Memory B cell (primary cell): ENCODE data around the gene LRR1.
"Not testable (repeated sequence)": the region's sequence is repeated elsewhere in the genome, so short reads cannot be mapped to it uniquely, and the experiment has no call there.

Experiments used
- ATAC-seq: fragments of 150-1000 bp; cut with Tn5 transposase; 2 replicates; pipeline ENCODE4 v1.10.0; 2021; ENCODE audit warnings: low read depth, mild to moderate bottlenecking, moderate library complexity
- DNase-seq, 2 donors: peaks; one replicate each; pipeline ENCODE4 v3.0.0; 2022; ENCODE audit warnings: low spot score in 2 of 2
- H3K27ac Mint-ChIP-seq: one replicate; pipeline ENCODE4 v1.8.0; 2022; ENCODE audit warnings: mild to moderate bottlenecking, moderate library complexity, mixed read lengths
- H3K27me3 Mint-ChIP-seq: one replicate; pipeline ENCODE4 v1.8.0; 2022; ENCODE audit warnings: mixed read lengths
- H3K36me3 Mint-ChIP-seq: one replicate; pipeline ENCODE4 v1.8.0; 2022; ENCODE audit warnings: mild to moderate bottlenecking, mixed read lengths
- H3K4me1 Mint-ChIP-seq: one replicate; pipeline ENCODE4 v1.8.0; 2022; ENCODE audit warnings: mixed read lengths
- H3K4me3 Mint-ChIP-seq: one replicate; pipeline ENCODE4 v1.8.0; 2022; ENCODE audit warnings: mild to moderate bottlenecking, moderate library complexity, mixed read lengths
- H3K9me3 Mint-ChIP-seq: one replicate; pipeline ENCODE4 v1.8.0; 2022; ENCODE audit warnings: mixed read lengths

Gene LRR1

GRCh38 chr14:49581209-49582112 is 17.3 kb upstream of the LRR1 start:
- no peak for ATAC-seq
- H3K4me3 Mint-ChIP-seq = no peak overlapping the region

GRCh38 chr14:49582113-49582977 is 16.4 kb upstream of the LRR1 start:
- H3K27ac Mint-ChIP-seq = peak overlapping the region; percentile 9
- peaks cover 33% of the 10 kb centered on the region for H3K4me1 Mint-ChIP-seq
- H3K9me3 Mint-ChIP-seq = no peaks in the 10 kb centered on the region
- ATAC-seq (no peak), DNase-seq (no peak)
- H3K27me3 Mint-ChIP-seq = no peaks in the 10 kb centered on the region
- H3K4me3 Mint-ChIP-seq = no peak overlapping the region
- peaks cover 13% of the 10 kb centered on the region for H3K36me3 Mint-ChIP-seq

More at GRCh38 chr14:49581209-49582112, 17.3 kb upstream of the LRR1 start:
- Mint-ChIP-seq H3K36me3 (peaks cover 17% of the 10 kb centered on the region), H3K4me1 (peaks cover 33% of the 10 kb centered on the region), H3K27ac (peak overlapping the region; percentile 9), H3K9me3 (no peaks in the 10 kb centered on the region), H3K27me3 (no peaks in the 10 kb centered on the region)
- DNase-seq = no peak

DNA sequence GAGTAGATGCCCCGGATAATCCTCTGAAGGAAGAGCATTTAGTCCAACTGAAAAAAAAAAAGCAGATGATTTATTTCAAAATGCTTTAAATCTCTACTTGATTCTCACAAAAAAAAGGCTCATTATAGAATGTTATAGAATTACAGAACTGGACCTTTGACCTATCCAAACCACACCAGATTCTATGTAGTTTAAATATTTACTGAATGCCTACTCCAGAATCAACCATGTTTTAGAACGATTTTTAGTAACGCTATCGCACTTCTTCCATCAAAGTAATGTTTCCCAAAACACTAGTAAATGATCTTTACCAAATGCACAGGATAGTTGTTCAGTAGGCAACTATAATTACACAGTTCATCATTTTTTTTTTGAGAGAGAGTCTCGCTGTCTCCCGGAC is 15.1 kb upstream of the LRR1 start:
- no peaks in the 10 kb centered on the region for H3K27me3 Mint-ChIP-seq

DNA sequence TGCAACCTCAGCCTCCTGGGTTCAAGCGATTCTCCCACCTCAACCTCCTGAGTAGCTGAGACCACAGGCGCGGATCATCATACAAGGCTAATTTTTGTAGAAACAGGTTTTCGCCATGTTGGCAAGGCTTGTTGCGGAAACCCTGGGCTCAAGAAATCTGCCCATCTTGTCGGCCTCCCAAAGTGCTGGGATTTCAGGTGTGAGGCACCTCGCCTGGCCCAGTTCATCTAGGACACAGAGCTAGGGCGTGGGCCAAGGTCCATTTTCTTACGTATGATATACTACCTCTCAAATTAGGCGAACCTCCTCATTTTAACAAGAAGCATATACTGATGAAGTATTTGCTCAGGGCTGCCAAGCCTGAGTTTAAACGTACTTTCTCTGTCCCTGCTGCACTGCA is 14.7 kb upstream of the LRR1 start:
- ATAC-seq (no peak), DNase-seq (no peak)
- Mint-ChIP-seq H3K36me3 (peaks cover 11% of the 10 kb centered on the region), H3K27me3 (no peaks in the 10 kb centered on the region), H3K4me3 (peak overlapping the region; percentile 98), H3K27ac (peak overlapping the region; percentile 99), H3K9me3 (no peaks in the 10 kb centered on the region), H3K4me1 (peaks cover 33% of the 10 kb centered on the region)

More for the DNA sequence above, 15.1 kb upstream of the LRR1 start:
- Mint-ChIP-seq H3K9me3 (no peaks in the 10 kb centered on the region), H3K36me3 (peaks cover 11% of the 10 kb centered on the region), H3K27ac (peak overlapping the region; percentile 99), H3K4me1 (peaks cover 33% of the 10 kb centered on the region), H3K4me3 (peak overlapping the region; percentile 98)
- DNase-seq = no peak
- no peak for ATAC-seq

- H3K27ac Mint-ChIP-seq = peak overlapping the region; percentile 99
- peaks cover 11% of the 10 kb centered on the region for H3K36me3 Mint-ChIP-seq
- not testable (repeated sequence) for H3K27me3 Mint-ChIP-seq, DNase-seq, ATAC-seq, H3K9me3 Mint-ChIP-seq
- H3K4me1 Mint-ChIP-seq = peaks cover 31% of the 10 kb centered on the region
- H3K4me3 Mint-ChIP-seq = peak overlapping the region; percentile 98
These were observed 13.6 kb upstream of the LRR1 start for GRCh38 chr14:49584981-49585640.

GRCh38 chr14:49585803-49586672 is 12.7 kb upstream of the LRR1 start, which contains the start of gene RPS29:
Gene RPS29 (minus strand): TSS chr14:49586380. CDS start chr14:49586346, 34 bp downstream.
- H3K36me3 Mint-ChIP-seq = peaks cover 11% of the 10 kb centered on the region
- peak within 1 kb of the TSS; percentile 99 for H3K27ac Mint-ChIP-seq
- peaks cover 28% of the 10 kb centered on the region for H3K4me1 Mint-ChIP-seq
- DNase-seq (peak; percentile 90 to 98), ATAC-seq (peak; percentile 87)
- H3K4me3 Mint-ChIP-seq = peak within 1 kb of the TSS; percentile 98
- no peaks in the 10 kb centered on the region for H3K27me3 Mint-ChIP-seq
- H3K9me3 Mint-ChIP-seq = no peaks in the 10 kb centered on the region

GRCh38 chr14:49586673-49587460 is 11.9 kb upstream of the LRR1 start:
- DNase-seq = peak; percentile 47 to 73
- Mint-ChIP-seq H3K4me1 (peaks cover 23% of the 10 kb centered on the region), H3K36me3 (peaks cover 8% of the 10 kb centered on the region), H3K27ac (peak overlapping the region; percentile 99), H3K4me3 (peak overlapping the region; percentile 98), H3K9me3 (no peaks in the 10 kb centered on the region), H3K27me3 (no peaks in the 10 kb centered on the region)
- ATAC-seq = peak; percentile 21

DNA sequence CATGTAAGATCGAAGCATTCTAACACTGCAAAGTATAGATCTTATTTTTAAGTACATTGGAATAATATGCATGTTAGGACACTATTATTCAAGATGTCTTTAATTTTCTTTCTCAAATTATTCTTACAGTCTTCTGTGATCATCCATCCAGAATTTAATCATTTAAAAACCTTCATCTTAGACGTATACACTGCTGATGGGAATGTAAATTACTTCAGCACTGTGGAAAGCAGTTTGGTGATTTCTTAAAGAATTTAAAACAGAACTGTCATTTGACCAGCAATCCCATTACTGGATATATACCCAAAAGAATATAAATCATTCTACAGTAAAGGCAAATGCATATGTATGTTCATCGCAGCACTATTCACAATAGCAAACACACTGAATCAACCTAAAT is 9.4 kb upstream of the LRR1 start:
- Mint-ChIP-seq H3K4me3 (no peak overlapping the region), H3K27me3 (no peaks in the 10 kb centered on the region), H3K4me1 (peaks cover 10% of the 10 kb centered on the region), H3K27ac (no peak overlapping the region), H3K9me3 (no peaks in the 10 kb centered on the region), H3K36me3 (peaks cover 2% of the 10 kb centered on the region)
- DNase-seq (no peak), ATAC-seq (no peak)

DNA sequence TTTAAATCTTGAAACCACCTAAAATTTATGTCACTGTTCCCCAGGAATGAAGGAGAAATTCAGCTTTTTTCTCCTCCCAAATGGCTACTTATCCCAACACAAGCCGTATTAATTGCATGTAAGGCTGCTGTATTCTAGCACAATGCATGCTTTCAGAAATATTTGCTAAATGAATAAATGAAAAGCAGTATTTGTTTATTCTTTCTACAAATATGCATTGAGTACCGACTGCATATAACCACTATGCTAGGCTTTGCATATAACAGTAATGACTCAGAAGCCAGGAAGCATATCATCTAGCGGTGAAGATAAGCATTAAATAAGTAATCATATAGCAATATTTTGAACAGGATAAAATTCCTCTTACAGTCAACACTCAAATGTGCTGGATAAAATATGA is 5.7 kb upstream of the LRR1 start:
- Mint-ChIP-seq H3K4me3 (peak overlapping the region; percentile 53), H3K27me3 (no peaks in the 10 kb centered on the region), H3K4me1 (peaks cover 16% of the 10 kb centered on the region), H3K9me3 (no peaks in the 10 kb centered on the region), H3K27ac (peak overlapping the region; percentile 28), H3K36me3 (no peaks in the 10 kb centered on the region)
- DNase-seq (no peak), ATAC-seq (no peak)

- ATAC-seq (no peak), DNase-seq (no peak)
- H3K4me3 Mint-ChIP-seq = peak overlapping the region; percentile 52
- no peaks in the 10 kb centered on the region for H3K27me3 Mint-ChIP-seq
- H3K4me1 Mint-ChIP-seq = peaks cover 16% of the 10 kb centered on the region
- no peaks in the 10 kb centered on the region for H3K36me3 Mint-ChIP-seq
- H3K9me3 Mint-ChIP-seq = no peaks in the 10 kb centered on the region
- H3K27ac Mint-ChIP-seq = peak overlapping the region; percentile 98
These were observed 4.2 kb upstream of the LRR1 start for GRCh38 chr14:49594347-49595091.

- Mint-ChIP-seq H3K9me3 (no peaks in the 10 kb centered on the region), H3K27ac (peak overlapping the region; percentile 98), H3K4me3 (peak overlapping the region; percentile 97), H3K4me1 (peaks cover 20% of the 10 kb centered on the region), H3K27me3 (no peaks in the 10 kb centered on the region), H3K36me3 (no peaks in the 10 kb centered on the region)
- DNase-seq (no peak), ATAC-seq (no peak)
These were observed 603 bp upstream of the LRR1 start for GRCh38 chr14:49598189-49598484.

DNA sequence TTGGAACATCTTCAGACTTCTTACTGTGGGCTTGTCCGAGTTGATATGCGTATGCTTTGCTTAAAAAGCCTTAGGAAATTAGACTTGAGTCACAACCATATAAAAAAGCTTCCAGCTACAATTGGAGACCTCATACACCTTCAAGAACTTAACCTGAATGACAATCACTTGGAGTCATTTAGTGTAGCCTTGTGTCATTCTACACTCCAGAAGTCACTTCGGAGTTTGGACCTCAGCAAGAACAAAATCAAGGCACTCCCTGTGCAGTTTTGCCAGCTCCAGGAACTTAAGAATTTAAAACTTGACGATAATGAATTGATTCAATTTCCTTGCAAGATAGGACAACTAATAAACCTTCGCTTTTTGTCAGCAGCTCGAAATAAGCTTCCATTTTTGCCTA is 8.8 kb downstream of the LRR1 start:
- H3K36me3 Mint-ChIP-seq = peaks cover 9% of the 10 kb centered on the region
- no peak overlapping the region for H3K27ac Mint-ChIP-seq
- ATAC-seq (no peak), DNase-seq (no peak)
- H3K4me3 Mint-ChIP-seq = no peak overlapping the region
- H3K9me3 Mint-ChIP-seq = no peaks in the 10 kb centered on the region
- H3K27me3 Mint-ChIP-seq = no peaks in the 10 kb centered on the region
- no peaks in the 10 kb centered on the region for H3K4me1 Mint-ChIP-seq
